Body of pancreas (tissue), 4 donors: ENCODE data around the gene SH3TC1.

ENCODE experiments used
- CTCF ChIP-seq, 7 experiments: fragments of 450-650 bp in 4 of 7; fragments of 200-600 bp in 3 of 7; sonication (generic) in 3 of 7; IDR thresholded peaks; one replicate each; pipeline ENCODE4 v1.5.1; 2016 to 2019; ENCODE audit warnings: antibody characterized with exemption in 7 of 7
- POLR2A ChIP-seq, 3 donors: fragments of 450-650 bp; IDR thresholded peaks; one replicate each; pipeline ENCODE4 v1.6.1; 2016; ENCODE audit warnings: antibody characterized with exemption in 3 of 3, mild to moderate bottlenecking in 2 of 3

GRCh38 chr4:8247047-8247930, 48.2 kb downstream of the SH3TC1 start:
- TF ChIP-seq CTCF (IDR thresholded peaks at IDR 0.05), result no peak
- no peak for TF ChIP-seq POLR2A (IDR thresholded peaks at IDR 0.05)
